GM12878 (cell line): ENCODE results near the gene RNF150.

Experiments
- ELK1 ChIP-seq: IDR thresholded peaks from 2 replicates; pipeline ENCODE4 v1.6.1; 2012; ENCODE audit warnings: low read depth, low read length, improper control_type of control experiment
- IRF3 ChIP-seq: fragments of 450-650 bp; IDR thresholded peaks from 2 replicates; pipeline ENCODE4 v1.6.1; 2014; ENCODE audit warnings: mild to moderate bottlenecking
- POLR2AphosphoS5 ChIP-seq: IDR thresholded peaks from 2 replicates; pipeline ENCODE4 v1.6.1; 2011; ENCODE audit warnings: mild to moderate bottlenecking, low read length, inconsistent platforms
- STAT1 ChIP-seq: fragments of 450-650 bp; conservative IDR thresholded peaks from 2 replicates; pipeline ENCODE4 v1.6.1; 2014; ENCODE audit warnings: antibody characterized with exemption, mild to moderate bottlenecking
- STAT3 ChIP-seq: IDR thresholded peaks from 2 replicates; pipeline ENCODE4 v1.6.1; 2011; ENCODE audit warnings: low read depth, low read length, improper control_type of control experiment
- TCF12 ChIP-seq: IDR thresholded peaks from 2 replicates; pipeline ENCODE4 v1.6.1; 2011; ENCODE audit warnings: low read depth, mild to moderate bottlenecking, low read length

GRCh38 chr4:141101511-141101910 is 31.8 kb downstream of the RNF150 start:
- TF ChIP-seq IRF3 (no peak), POLR2AphosphoS5 (no peak), ELK1 (no peak), STAT1 (no peak), TCF12 (no peak), STAT3 (no peak)
